ENCODE data around the gene OPCML.

OPCML gene

DNA sequence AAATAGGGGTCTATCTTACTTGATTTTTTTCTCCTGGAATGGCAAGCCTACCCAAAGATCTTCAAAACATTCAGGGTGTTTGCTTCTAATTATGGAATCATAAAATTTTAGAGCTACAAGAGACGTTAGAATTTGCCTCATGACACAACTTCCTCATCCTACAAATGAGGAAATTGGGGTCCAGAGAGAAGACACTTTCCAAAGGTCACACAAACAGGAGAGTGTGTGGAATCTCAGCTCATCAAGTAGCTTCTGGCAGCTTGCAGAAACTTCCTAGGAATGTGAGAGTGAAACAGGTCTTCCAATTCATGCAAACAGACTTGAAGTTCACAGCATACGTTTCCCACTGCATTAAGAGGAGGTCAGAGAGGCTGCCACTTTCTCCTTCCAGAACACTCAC lies 976.0 kb downstream of the OPCML start:
- TF ChIP-seq, protein P1, sequence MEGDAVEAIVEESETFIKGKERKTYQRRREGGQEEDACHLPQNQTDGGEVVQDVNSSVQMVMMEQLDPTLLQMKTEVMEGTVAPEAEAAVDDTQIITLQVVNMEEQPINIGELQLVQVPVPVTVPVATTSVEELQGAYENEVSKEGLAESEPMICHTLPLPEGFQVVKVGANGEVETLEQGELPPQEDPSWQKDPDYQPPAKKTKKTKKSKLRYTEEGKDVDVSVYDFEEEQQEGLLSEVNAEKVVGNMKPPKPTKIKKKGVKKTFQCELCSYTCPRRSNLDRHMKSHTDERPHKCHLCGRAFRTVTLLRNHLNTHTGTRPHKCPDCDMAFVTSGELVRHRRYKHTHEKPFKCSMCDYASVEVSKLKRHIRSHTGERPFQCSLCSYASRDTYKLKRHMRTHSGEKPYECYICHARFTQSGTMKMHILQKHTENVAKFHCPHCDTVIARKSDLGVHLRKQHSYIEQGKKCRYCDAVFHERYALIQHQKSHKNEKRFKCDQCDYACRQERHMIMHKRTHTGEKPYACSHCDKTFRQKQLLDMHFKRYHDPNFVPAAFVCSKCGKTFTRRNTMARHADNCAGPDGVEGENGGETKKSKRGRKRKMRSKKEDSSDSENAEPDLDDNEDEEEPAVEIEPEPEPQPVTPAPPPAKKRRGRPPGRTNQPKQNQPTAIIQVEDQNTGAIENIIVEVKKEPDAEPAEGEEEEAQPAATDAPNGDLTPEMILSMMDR (IDR thresholded peaks at IDR 0.05) = no peak

DNA sequence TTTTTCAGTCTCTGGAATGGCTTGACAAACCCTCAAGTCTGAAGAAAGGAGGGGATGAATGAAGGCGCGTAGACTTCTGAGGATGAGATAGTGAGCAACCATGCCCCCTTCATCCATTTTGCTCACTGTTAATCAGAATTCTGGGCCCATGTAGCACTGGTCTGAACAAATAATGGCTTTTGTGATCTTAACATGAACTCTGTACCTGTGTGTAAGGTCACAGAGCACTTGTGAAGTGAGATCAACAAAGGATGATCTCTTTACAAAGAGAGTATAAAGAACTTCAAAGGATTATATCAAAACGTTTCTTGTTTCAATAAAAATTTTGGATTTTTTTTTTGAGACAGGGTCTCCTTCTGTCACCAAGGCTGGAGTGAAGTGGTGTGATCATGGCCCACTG lies 976.7 kb downstream of the OPCML start:
- TF ChIP-seq, protein P1 (IDR thresholded peaks at IDR 0.05) = no peak

DNA sequence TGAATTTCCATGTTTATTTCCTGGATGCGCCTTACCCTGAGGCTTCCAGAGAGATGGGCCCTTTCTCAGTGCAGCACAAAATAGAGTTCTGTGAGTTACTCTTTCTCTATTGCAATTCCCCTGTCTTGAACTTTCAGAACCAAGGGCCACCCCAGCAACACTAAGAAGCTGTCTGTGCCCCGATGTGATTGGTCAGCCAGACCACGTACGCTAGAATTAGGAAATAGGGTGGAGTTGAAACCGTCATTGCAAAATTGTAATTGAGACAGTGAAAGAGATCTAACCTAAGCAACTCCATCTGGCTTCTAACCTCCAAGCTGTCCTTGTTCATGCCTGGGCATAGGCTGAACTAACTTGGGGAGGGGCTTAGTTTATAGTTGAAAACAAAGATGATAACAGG lies 981.3 kb downstream of the OPCML start:
- TF ChIP-seq, protein P1 (IDR thresholded peaks at IDR 0.05) = no peak

DNA sequence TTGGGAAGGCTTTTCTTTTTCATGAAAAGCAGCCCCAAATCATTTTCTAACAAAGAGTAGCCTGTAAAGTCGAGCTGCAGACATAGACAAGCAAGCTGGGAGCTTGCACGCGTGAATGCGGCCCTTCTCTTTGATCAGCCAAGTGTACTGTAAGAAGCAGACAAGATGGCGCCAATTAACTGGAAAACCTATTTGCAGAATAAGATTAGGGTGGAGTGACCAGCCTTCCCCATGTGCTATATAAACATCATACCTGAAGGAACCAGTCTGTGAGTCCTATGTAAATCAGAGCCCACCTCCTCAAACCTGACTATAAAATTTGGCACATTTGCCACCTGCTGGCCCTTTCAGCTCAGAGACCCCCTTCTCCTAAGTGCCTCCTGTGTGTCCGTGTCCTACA lies 982.7 kb downstream of the OPCML start:
- TF ChIP-seq, protein P1 (IDR thresholded peaks at IDR 0.05) = no peak

DNA sequence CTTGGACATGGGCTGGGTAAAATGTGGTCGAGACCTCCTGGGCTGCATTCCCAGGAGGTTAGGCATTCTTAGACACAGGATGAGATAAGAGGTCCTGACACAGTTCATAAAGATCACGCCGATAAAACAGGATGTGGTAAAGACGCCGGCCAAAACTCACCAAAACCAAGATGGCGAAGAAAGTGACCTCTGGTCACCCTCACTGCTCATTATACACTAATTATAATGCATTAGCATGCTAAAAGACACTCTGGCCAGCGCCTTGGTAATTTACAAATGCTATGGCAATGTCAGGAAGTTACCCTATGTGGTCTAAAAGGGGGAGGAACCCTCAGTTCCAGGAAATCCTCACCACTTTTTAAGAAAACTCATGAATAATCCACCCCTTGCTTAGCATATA lies 983.3 kb downstream of the OPCML start:
- TF ChIP-seq, protein P1 (IDR thresholded peaks at IDR 0.05) = no peak

DNA sequence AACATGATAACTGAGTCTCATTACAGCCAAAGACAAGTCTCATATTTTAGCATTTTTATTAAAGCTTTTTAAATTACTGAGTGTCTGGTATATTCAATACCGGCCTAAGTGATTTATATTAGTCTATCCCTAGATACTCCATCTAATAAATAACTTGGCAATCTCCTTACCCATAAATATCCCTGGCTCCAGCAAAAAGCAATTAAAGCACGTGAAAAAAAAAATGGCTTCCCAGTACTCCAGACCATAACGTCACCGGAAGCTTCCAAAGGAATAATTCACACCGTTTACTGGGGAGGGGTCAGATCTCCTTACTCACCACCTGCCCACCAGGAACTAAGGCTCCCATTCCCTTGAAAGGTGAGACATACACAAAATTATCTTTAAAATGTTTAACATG lies 988.3 kb downstream of the OPCML start:
- TF ChIP-seq, protein P1 (IDR thresholded peaks at IDR 0.05) = no peak

DNA sequence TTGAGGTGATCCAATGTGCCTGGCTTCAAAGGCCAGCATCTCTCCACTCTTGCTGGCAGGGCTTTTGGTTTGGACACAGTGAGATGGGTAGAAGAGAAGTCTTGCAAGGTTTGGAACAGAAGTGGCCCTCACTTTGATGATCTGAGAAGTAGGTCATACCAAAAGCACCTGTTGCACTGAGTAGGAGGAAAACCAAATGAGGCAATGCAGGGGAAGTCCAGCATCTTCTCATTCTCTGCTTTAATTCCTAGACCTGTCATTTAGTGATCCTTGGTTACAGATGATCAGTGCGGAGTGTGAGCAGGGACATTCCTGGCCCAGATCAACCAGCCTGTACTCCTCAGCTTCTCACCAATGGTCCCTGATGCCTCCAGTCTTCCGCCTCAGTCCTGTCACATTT lies 990.5 kb downstream of the OPCML start:
- TF ChIP-seq, protein P1 (IDR thresholded peaks at IDR 0.05) = no peak

DNA sequence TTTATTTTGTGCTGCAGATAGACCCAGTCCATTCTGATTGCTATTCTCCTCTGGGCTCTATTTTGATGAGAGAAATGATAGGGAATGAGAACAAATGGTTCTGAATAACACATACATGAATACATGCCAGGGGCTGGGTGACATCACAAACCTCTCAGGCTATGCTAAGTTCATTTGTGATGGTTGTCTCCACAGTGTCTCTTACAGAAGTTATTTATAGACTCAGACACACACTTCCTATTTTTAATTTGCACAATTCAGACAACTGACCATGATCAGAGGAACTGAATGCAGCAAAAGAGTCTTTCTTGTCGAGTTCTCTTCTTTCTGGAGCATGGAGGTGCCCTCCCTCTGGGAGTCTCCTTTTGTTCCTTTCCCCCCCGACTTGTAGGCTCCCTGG lies 991.7 kb downstream of the OPCML start:
- TF ChIP-seq, protein P1 (IDR thresholded peaks at IDR 0.05) = no peak
